ENCODE results near the gene SYNGR2.
A peak's percentile ranks its signal among the peaks of the same experiment; 100 is the strongest.
"Not testable (repeated sequence)": the region's sequence is repeated elsewhere in the genome, so short reads cannot be mapped to it uniquely, and the experiment has no call there.

Gene SYNGR2

DNA sequence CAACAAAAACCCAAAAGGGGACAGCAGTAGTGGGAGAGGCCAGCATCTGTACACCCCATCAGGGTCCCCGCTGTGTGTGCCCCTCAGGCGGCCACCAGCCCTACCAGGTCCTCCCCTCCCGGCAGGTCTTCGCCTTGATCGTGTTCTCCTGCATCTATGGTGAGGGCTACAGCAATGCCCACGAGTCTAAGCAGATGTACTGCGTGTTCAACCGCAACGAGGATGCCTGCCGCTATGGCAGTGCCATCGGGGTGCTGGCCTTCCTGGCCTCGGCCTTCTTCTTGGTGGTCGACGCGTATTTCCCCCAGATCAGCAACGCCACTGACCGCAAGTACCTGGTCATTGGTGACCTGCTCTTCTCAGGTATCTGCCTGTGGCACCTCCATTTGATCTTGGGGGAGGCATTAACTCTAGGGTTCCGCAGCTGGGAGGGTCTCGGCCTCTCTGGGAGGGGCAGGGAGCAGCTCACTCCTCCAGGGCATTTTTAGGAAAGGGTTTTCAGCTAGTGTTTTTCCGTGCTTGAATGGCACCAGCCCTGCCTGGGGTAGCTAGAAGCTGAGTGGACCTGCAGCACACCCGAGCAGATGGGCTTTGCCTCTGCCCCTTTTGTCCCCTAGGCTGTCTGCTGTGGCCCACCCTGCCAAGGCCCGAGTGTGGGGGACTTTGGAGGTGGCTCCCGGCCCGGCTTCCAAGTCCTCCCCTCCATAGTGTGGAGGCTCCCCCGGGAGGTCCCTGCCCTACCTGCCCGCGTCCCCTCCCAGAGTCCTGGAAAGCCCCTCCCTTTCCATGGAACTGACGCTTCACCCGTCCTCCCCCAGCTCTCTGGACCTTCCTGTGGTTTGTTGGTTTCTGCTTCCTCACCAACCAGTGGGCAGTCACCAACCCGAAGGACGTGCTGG, 2.6 kb downstream of the SYNGR2 start:
- DNase-seq (ENCODE audit: low read depth, low spot score) = no peak

DNA sequence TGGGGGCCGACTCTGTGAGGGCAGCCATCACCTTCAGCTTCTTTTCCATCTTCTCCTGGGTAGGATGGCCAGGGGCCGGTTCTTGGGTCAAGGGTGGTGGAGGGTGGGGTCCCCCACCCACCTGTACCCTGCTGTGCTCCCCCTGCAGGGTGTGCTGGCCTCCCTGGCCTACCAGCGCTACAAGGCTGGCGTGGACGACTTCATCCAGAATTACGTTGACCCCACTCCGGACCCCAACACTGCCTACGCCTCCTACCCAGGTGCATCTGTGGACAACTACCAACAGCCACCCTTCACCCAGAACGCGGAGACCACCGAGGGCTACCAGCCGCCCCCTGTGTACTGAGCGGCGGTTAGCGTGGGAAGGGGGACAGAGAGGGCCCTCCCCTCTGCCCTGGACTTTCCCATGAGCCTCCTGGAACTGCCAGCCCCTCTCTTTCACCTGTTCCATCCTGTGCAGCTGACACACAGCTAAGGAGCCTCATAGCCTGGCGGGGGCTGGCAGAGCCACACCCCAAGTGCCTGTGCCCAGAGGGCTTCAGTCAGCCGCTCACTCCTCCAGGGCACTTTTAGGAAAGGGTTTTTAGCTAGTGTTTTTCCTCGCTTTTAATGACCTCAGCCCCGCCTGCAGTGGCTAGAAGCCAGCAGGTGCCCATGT, 3.3 kb downstream of the SYNGR2 start:
- not testable (repeated sequence) for DNase-seq (ENCODE audit: low read depth, low spot score)

DNA sequence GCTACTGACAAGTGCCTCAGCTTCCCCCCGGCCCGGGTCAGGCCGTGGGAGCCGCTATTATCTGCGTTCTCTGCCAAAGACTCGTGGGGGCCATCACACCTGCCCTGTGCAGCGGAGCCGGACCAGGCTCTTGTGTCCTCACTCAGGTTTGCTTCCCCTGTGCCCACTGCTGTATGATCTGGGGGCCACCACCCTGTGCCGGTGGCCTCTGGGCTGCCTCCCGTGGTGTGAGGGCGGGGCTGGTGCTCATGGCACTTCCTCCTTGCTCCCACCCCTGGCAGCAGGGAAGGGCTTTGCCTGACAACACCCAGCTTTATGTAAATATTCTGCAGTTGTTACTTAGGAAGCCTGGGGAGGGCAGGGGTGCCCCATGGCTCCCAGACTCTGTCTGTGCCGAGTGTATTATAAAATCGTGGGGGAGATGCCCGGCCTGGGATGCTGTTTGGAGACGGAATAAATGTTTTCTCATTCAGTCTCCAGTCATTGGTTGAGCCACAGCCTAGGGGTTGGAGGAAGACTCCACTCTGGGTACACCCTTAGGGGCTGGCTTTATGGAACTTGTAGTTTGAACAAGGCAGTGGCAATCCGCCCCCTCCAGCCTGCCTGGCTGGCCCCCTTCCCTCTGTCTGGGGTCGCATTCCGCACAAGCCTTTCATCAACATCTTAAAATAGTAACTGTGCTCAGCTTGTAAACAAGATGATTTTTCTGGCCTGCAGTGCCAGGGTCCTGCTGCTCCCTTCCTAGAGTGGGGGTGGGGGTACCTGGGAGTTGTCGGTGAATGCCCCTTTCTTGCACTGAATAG, 4.1 kb downstream of the SYNGR2 start:
- no peak for DNase-seq (ENCODE audit: low read depth, low spot score)

DNA sequence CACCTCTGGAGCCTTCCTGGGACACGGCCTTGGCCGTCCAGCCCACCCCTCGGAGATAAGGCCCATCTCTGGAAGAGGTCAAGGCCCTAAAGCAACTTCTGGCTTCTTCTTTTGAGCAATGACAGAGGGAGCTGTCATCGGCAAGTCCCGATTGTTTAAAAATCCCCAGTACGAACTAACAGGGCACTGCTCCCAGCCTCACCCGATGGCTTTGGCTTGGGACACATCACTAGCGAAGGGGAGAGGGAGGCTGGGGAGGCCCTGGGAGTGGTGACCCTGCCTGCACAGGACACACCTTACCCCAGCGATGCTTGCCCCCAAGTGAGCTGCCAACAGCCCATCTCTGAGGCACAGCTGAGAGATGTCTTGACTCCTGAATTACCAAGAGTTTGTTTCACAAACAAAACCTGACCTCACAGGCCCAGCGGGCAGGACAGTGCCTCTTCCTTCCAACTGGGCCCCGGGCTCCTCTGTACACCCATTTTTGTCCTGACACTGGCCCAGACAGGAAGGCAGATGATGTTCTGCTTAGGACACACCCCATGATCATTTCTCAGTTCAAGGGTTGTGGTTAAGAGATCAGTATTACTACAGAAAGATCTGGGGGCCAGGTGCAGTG, 4.8 kb downstream of the SYNGR2 start:
- no peak for DNase-seq (ENCODE audit: low read depth, low spot score)

GRCh38 chr17:78174346-78174869, 6.0 kb downstream of the SYNGR2 start:
- DNase-seq (ENCODE audit: low read depth, low spot score) = no peak

- peak; percentile 60 for DNase-seq (ENCODE audit: low read depth, low spot score)
Observed at GRCh38 chr17:78174870-78175642, 6.7 kb downstream of the SYNGR2 start.

DNA sequence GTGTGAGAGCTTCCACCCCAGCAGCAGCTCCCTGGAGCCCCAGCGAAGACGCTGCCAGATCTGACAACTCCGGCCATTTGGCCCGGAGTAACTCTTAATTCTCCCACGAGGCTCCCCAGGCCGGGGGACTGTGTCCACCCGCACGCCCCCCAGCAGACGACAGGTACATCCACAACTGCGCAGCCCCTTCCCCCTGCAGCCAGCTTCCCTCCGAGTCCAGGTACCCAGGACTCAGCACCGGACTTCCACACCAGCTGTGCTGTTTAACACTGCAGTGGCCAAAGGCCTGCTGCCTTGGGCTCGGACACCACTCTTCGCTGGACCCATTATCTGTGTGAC, 7.2 kb downstream of the SYNGR2 start:
- no peak for DNase-seq (ENCODE audit: low read depth, low spot score)

- peak; percentile 84 for DNase-seq (ENCODE audit: low read depth, low spot score)
Observed at GRCh38 chr17:78176548-78177025, 8.2 kb downstream of the SYNGR2 start.

DNA sequence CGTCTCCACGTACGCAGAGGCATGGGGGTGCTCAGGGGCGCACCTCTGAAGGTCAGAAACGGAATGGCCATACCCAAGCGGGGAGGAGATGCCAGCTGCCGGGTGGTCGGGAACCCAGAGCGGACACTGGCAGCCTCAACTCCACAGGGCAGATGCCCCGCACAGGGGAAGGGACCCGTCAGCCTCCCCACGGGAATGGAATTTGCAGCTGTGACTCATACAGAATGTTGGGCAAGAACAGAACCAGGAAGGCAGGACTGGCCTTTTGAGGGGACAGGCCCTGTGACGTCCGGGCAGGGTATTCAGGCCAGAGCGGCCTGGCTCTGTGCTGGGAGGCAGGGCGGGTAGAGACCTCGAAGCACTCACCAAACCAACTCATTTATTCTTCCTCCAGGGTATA, 11.0 kb downstream of the SYNGR2 start:
- no peak for DNase-seq (ENCODE audit: low read depth, low spot score)

- no peak for DNase-seq (ENCODE audit: low read depth, low spot score)
Observed at GRCh38 chr17:78180083-78180482, 11.7 kb downstream of the SYNGR2 start.

DNA sequence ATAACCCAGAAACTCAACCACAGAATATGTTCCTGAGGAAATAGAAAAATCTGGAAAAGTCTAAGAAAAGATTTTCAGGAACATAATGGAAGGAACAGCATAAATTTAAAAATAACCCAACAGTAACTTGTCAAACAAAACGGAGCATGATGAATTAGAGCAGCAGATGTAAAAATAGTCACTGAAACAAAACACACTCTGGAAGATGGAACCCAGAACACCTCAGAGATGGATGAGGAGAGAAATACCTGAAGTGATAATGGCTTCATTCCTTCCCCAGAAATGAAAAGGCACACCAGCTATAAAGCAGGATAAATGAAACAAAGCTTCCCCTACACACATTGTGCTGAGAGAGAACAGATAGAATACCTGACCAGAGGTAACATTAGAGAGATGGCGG, 12.1 kb downstream of the SYNGR2 start:
- no peak for DNase-seq (ENCODE audit: low read depth, low spot score)

DNA sequence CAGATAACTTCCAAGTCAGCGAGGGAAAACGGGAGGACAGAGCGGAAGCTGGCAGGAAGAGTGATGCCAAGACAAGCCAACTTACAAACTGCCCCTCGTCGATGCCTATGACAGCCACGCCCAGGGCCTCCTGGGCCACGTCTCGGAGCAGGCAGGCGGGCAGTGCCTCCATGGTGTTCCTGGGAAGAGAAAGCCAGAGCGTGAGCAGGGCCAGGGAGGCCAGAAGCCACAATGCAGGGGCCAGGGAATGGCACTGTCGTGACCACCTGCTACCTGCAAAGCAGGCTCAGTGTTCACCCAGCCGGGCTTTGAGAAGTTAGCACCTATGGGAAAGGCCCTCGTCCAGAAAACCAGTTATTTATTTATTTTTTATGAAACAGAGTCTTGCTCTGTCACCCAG, 14.1 kb downstream of the SYNGR2 start:
- no peak for DNase-seq (ENCODE audit: low read depth, low spot score)

DNA sequence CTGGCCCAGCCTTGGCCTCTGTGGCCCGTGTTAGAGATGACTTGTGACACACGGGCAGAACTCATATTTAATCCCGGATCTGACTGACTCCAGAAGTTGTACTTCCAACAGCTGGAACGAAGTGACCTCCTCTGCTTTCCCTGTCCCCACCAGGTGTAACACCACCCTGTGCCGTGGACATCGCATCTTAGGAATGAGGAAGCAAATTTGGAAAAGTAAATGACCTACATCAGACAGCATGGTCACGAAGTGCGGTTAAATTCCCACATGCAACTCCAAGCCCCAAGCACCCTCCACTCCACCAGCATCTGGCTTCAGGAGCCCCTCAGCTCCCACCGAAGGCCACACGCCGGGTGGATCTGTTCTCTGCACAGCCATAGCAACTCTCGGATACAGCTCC, 15.5 kb downstream of the SYNGR2 start:
- no peak for DNase-seq (ENCODE audit: low read depth, low spot score)

DNA sequence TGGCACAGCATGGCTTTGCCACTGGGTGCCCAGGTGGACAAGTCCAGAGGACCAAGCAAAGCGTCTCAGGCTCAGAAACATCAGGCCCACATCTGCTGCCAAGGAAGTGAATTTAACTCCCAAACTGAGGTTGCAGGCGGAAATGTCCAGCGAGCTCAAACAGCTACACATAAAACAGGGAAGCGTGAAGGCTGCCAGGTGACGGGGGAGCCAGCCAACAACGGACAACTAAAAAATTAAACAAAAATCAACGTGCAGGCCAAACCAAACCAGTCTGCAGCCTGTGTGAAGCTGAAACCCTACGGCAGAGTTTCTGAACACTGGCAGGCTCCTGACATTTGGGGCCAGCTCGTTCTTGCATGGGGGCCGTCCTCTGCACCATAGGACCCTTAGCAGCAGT, 16.0 kb downstream of the SYNGR2 start:
- no peak for DNase-seq (ENCODE audit: low read depth, low spot score)

- DNase-seq (ENCODE audit: low read depth, low spot score) = no peak
Observed at GRCh38 chr17:78184868-78185267, 16.5 kb downstream of the SYNGR2 start.

DNA sequence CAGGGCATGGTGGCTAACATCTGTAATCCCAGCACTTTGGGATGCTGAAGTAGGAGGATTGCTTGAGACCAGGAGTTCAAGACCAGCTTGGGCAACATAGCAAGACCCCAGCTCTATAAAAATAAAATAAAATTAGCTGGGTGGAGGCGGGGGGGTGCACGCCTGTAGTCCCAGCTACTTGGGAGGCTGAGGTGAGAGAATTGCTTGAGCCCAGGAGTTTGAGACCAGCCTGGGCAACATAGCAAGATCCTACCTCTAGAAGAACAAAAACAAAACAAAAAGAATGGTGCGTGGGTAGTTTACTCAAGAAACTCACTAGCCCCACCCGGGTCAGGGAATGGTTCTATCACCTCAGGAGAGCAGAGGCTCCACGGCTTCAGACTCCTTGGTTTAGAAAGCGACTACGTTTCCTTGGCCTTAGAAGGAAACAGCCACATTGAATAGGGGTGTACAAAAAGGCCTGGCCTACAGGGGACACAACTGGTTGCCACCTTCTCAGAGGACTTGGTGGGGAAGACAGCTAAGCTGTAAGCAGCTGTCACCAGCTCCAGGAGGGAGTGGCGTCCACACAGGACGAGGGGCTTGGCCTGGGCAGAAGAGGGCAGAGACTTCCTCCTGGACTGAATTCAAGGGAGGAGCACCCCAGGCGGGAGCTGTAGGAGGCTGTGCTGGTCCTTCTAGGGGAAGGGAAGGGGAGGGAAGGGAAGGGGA, 17.8 kb downstream of the SYNGR2 start:
- DNase-seq (ENCODE audit: low read depth, low spot score) = no peak

DNA sequence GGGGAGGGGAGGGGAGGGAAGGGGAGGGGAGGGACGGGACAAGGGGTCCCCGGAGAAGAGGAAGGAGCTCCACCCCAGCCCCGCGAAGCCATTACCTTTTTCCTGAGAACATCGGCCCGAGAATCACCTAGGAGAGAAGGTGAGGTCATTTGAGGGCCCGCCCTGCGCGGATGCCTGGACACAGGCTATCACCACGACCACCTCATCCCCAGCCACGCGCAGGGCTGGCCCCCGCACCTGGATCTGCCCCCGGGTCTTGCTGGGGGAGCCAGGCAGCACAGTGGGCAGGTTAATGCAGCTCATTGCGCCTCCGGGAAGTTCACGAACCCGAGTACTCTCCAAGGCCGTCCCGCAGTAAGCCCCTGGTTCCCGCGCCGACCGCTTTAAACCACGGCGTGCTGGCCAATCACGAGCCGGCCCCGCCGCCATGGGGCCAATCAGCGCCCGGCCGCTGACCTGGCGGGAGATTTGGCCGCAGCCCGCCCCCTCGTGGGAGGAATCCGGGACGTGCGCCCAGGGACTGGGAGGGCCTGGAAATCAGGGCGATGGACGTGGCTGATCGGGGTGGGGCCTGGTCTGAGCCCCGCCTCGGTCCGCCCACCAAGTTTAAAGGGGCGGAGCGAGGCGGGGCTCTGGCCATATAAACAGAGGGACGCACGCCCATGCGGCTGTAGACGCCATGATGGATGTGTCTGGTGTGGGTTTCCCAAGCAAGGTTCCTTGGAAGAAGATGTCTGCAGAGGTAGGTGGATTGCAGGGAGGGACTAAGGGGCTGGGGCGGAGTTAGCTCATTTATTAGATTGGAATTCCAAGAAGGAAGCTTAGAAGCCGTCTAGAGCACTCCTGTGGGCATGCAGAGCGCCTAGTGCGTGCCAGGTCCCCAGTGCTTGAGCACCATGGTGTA, 18.6 kb downstream of the SYNGR2 start, which contains the start of the genes AFMID and TK1:
Gene AFMID (plus strand): TSS at position 671 of the 904 bp plus-strand sequence. CDS start 9 bp downstream, at position 680.
Gene TK1 (minus strand): TSS at position 361 of the 904 bp plus-strand sequence. CDS start 58 bp downstream, at position 303.
- peak; percentile 100 for DNase-seq (ENCODE audit: low read depth, low spot score)

- DNase-seq (ENCODE audit: low read depth, low spot score) = no peak
Observed at GRCh38 chr17:78196716-78197115, 28.3 kb downstream of the SYNGR2 start.

Data from ELF-1 (cell line).